Coronary artery (tissue), 2 donors: ENCODE measurements around the gene C11orf68.

ENCODE experiments used
- DNase-seq: peaks from one replicate; pipeline ENCODE4 v3.0.0-alpha.2; 2017; ENCODE audit warnings: low spot score
- H3K27ac ChIP-seq, 2 donors: fragments of 200-600 bp; sonication (generic); one replicate each; pipeline ENCODE4 v1.5.1; 2016 to 2019
- H3K4me3 ChIP-seq: fragments of 200-600 bp; sonication (generic); 2 replicates; pipeline ENCODE4 v1.5.1; 2016; ENCODE audit warnings: mild to moderate bottlenecking, moderate library complexity
- CTCF ChIP-seq: fragments of 200-600 bp; sonication (generic); IDR thresholded peaks from one replicate; pipeline ENCODE4 v1.5.1; 2019; ENCODE audit warnings: antibody characterized with exemption

C11orf68 gene

GRCh38 chr11:65887723-65888162 is 31.1 kb downstream of the C11orf68 start:
- TF ChIP-seq CTCF: no peak
- Histone ChIP-seq H3K4me3 (peak overlapping the region; percentile 73), H3K27ac (peak overlapping the region; percentile 87 to 91)
- no peak for DNase-seq

- H3K27ac ChIP-seq: peak overlapping the region in 1 of 2 donors; percentile 91
- peak overlapping the region; percentile 73 for H3K4me3 ChIP-seq
- no peak for TF ChIP-seq CTCF
- no peak for DNase-seq
Observed at GRCh38 chr11:65886826-65887722, 31.8 kb downstream of the C11orf68 start.

GRCh38 chr11:65885808-65886536 is 32.9 kb downstream of the C11orf68 start:
- no peak overlapping the region for H3K4me3 ChIP-seq
- no peak for DNase-seq
- TF ChIP-seq CTCF: no peak
- H3K27ac ChIP-seq: no peak overlapping the region

- H3K27ac ChIP-seq: peak overlapping the region in 1 of 2 donors; percentile 23
- no peak for TF ChIP-seq CTCF
- DNase-seq: no peak
- H3K4me3 ChIP-seq: no peak overlapping the region
Observed at GRCh38 chr11:65885231-65885630, 33.6 kb downstream of the C11orf68 start.

GRCh38 chr11:65884716-65885092 is 34.2 kb downstream of the C11orf68 start:
- TF ChIP-seq CTCF: peak; percentile 98
- Histone ChIP-seq H3K27ac (peak overlapping the region in 1 of 2 donors; percentile 23), H3K4me3 (no peak overlapping the region)
- DNase-seq: peak; percentile 84

GRCh38 chr11:65883786-65884715 is 34.8 kb downstream of the C11orf68 start:
- no peak for DNase-seq
- H3K27ac ChIP-seq: no peak overlapping the region

More at GRCh38 chr11:65883786-65884715, 34.8 kb downstream of the C11orf68 start:
- no peak for TF ChIP-seq CTCF
- no peak overlapping the region for H3K4me3 ChIP-seq
